Epidermal melanocyte (primary cell): ENCODE measurements around the gene DNAI1.

Experiments
- DNase-seq: peaks from one replicate; pipeline ENCODE4 v3.0.0; 2011; ENCODE audit warnings: low spot score; ENCODE audit not compliant: insufficient read length

Gene DNAI1

DNA sequence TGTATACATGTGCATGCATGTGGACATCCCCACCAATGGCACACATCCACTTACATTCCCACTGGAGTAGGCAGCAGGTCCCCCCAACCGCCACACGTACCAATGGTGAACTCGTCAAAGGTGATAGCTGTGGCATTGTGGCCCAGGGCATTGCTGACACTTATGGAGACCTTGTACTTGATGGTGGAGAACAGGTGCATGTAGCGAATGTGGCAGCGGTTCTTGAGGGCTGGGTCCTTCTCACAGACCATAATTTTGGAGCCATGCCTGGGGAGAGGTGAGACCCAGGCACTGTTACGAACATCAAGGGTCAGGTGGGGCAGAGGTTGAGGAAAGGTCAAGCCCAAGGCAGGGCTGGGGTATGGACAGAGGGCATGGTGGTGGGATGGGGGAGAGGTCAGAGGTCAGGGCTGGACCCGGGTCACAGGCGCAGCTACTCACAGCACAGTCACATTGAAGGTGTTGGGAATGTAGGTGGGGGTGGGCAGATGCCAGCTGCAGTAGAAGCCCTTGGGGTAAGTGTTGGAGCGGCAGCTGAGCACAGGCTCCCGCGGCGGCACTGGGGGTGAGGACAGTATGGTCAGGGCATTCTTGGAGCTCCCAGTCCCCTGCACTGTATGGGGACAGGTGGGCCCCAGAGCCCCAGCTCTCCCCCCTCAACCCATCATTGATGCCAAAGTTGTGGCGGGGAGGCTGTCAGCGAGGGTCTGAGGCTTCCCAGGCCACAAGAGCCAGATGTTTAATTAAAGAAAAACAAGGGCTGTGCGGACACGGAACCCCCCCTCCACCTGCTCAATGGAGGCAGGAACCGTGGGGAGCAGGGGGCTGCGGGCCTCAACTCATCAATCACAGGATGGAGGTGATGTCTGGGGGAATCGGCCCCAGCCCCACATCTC, 99.1 kb downstream of the DNAI1 start:
- DNase-seq = no peak

DNA sequence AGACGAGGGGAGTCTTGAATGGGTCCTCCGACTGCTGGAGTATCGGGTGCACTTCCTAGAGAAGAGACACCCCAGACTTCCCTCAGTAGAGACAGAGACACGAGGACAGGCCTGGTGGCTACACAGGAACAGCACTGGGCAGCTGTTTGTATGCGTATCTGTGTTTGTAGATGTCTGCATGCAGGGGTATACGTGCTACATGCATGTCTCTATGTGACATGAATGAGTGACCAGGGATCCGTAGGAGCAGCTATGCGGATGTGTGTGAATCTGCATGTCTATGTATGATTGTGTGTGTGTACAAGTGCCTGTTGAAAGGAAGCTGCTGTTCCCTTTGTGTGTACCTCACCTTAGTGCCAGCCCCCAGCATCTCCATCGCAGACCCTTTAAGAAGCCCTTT, 99.8 kb downstream of the DNAI1 start:
- DNase-seq = no peak

- no peak for DNase-seq
These were observed 100.5 kb downstream of the DNAI1 start for GRCh38 chr9:34558919-34559623.

- DNase-seq = no peak
These were observed 101.2 kb downstream of the DNAI1 start for GRCh38 chr9:34559624-34560455.

DNA sequence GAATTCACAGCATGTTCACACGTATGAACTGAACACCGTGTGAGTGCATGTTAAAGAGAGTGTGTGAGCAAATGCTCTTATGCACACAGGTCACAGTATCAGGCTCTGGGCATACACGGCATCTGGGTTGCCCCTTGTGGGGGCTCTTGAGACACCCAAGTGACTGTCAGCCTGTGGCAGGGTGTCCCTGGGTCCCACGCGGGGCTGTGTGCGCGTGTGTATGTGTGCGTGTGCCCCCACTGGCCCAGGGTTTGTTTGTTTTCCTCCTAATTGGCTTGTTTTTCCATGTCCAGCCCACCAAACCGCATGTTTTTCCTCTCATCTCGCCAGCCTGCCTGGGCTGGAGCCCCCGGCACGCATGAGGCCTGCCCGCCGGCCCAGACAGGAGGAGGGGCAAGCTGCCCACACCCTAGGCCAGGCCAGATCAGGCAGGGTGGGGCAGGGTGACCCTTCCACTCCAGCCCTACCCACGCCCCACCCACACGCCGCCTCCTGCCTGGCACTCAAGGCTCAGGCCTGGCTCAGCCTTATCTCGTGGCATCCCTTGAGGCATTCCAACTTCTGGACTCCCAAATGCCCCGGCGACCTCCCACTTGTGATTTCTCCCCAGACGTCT, 102.1 kb downstream of the DNAI1 start:
- no peak for DNase-seq

- DNase-seq = no peak
These were observed 103.6 kb downstream of the DNAI1 start for GRCh38 chr9:34562135-34562745.

DNA sequence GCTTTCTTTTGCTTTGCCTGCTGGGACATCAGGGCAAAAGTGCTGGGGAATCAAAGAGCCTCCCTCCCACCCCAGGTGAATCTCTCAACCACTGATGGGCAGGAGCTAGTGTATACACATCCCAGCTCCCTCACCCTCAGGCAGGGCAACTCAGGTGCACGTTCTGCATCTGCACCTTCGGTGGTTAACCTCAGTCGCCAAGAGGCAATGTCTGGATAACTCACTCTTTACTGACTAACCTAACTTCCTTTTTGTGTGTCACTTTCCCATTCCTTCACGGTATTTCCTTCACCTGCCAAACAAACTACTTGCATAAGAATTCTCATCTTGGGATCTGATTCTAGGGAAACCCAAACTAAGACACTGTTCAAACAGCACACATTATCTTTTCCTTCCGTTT, 104.7 kb downstream of the DNAI1 start:
- DNase-seq = no peak

DNA sequence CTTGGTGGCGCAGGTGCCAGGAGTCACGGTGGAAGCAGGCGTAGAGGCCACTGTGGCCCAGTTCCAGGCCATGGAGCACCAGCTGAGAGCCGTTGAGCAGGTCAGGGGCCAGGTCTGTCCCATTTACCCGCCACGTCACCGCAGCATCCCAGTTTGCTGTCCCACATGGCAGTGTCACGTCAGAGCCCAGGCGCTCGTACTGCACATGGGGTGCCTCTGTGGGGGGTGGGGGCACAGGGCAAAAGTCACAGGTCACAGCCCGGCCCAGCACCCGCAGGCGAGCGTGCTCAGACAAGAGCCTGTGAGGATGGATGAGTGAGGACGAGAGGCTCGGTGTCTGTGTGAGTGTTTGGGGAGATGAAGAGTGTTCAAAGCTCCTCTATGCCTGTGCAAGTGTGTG, 106.0 kb downstream of the DNAI1 start:
- no peak for DNase-seq

DNA sequence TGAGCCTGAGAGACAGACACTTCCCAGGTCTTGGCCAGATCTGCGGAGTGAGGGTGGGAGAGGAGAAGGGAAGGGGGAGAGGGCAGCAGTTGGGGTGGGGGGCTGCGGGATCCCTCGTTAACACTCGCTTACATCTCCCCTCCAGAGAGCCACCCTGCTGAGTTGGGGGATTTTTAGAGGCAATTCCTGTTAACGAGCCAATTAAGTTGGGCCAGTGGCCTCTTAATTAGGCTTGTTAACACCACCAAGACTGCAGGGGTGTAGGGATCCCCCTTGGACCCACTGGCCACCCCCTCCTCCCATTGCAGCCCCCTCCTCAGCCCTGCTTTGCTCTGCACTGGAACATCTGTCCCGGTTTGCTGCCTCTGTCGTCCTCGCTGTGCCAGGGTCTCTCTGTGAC, 107.3 kb downstream of the DNAI1 start:
- no peak for DNase-seq

- DNase-seq = no peak
These were observed 107.7 kb downstream of the DNAI1 start for GRCh38 chr9:34566322-34566721.

DNA sequence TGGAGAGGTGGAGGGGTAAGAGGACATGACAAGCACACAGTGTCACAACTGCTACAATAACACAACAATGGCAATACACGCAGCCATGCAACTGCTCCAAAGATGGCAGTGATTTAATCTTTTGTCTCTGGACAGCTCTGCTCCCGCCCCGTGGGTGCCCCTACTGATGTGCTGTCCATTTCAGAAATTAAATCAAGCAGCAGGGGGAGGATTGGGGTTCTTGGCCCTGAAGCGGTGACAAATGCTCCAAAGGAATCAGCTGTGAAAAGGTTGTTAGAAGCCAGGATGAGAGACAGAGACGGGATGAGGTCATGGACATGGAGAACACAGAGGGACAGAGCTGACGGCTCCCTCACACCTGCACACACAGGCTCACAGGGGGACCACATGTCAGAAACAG, 108.4 kb downstream of the DNAI1 start:
- no peak for DNase-seq

DNA sequence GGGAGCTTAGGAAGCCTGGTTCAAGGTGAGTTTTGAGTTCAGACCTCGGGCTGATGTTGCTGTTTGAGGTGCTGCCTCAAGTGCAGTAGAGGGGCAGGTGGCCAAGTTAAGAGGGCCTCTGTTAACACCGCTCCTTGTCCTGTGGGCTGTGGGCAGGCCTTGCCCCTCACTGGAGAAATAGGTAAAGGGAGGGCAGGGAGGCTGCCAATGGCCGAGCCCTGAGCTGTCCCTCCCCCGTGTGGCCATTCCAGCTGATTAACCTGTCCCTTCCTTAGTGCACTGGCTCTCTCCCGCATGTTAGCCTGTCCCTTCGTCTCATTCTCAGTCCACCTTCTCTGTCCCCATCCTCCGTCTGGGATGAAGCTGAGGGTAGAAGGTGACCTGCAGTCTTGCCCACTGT, 109.5 kb downstream of the DNAI1 start:
- no peak for DNase-seq

DNA sequence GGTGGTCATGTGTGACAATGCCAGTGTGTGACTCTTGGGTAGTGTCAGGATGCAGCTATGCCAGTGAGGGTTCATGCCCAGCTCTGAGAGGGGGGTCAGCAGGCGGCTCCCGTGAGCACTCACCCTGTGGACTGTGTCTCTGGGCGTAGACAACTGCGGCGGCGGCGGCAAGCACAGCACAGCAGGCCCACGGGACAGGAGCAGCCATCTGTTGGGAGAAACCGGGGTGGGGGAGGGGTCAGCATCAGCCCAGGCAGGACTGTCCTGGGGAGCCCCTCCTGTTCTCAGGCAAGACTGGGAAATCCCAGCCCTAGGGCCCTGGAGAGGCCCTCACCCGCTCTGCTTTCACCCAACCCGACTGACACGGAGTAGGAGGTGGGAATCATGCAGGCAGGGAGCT, 110.2 kb downstream of the DNAI1 start:
- DNase-seq = no peak

DNA sequence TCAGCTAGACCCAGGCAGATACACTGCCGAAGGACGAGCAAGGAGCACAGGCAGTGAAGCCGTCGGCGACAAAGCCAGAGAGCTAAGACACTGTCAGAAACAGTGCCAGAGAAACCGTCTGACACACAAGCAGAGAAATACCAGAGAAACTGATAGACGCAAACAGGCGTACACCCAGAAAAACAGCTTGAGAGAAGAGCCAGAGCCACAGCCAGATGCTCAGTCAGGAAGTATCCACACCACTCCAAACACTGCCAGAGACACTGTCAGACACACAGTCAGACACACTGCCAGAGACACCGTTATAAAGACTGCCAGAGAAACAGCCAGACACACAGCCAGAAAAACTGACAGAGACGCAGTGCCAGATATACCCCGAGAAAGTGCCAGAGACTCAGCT, 111.8 kb downstream of the DNAI1 start:
- DNase-seq = no peak
